GM12874 (cell line): Measurements from ENCODE around the gene TMCC1.

ENCODE experiments used
- CTCF ChIP-seq: IDR thresholded peaks from 2 replicates; pipeline ENCODE4 v1.5.1; 2011; ENCODE audit warnings: low read depth, mild to moderate bottlenecking, control low read depth, low read length, moderate library complexity; ENCODE audit not compliant: insufficient read depth

TMCC1 gene

GRCh38 chr3:129602730-129603560 is 290.6 kb downstream of the TMCC1 start:
- no peak for TF ChIP-seq CTCF

- no peak for TF ChIP-seq CTCF
Observed at GRCh38 chr3:129602309-129602708, 291.2 kb downstream of the TMCC1 start.

- no peak for TF ChIP-seq CTCF
Observed at GRCh38 chr3:129601713-129602112, 291.8 kb downstream of the TMCC1 start.

- TF ChIP-seq CTCF = no peak
Observed at GRCh38 chr3:129600348-129600747, 293.2 kb downstream of the TMCC1 start.

GRCh38 chr3:129599607-129600006 is 293.9 kb downstream of the TMCC1 start:
- TF ChIP-seq CTCF = no peak

- no peak for TF ChIP-seq CTCF
Observed at GRCh38 chr3:129599073-129599472, 294.4 kb downstream of the TMCC1 start.

- no peak for TF ChIP-seq CTCF
Observed at GRCh38 chr3:129598484-129598883, 295.0 kb downstream of the TMCC1 start.
